SK-N-SH (cell line): ENCODE results near the gene SESN1. TPM values are rescaled to one million over a fixed set of nuclear protein-coding genes. Genes with fewer than 3 reads are reported as not detected.

Experiments
- CTCF ChIA-PET: fragments of 300-600, 350-600 bp; formaldehyde crosslinking; extraction: SDS; loops from one replicate; lab custom pipeline; 2021; lab: Yijun Ruan, JAX
- POLR2A ChIA-PET: fragments of 350-600 bp; sonication (Branson Sonifier 250); formaldehyde crosslinking; extraction: SDS; loops from one replicate; lab custom pipeline; 2020; ENCODE audit warnings: antibody characterized with exemption, inconsistent platforms; lab: Yijun Ruan, JAX
- DNase-seq: peaks from one replicate; pipeline ENCODE4 v3.0.0; 2012
- H2AFZ ChIP-seq: fragments of 200-600 bp; sonication (generic); 2 replicates; pipeline ENCODE4 v1.8.1; 2016; ENCODE audit warnings: antibody characterized with exemption, mild to moderate bottlenecking, low read depth
- H3F3A ChIP-seq: fragments of 200-600 bp; sonication (generic); replicated peaks from 2 replicates; pipeline ENCODE3; 2016; ENCODE audit warnings: antibody characterized with exemption, mild to moderate bottlenecking; ENCODE audit not compliant: insufficient read depth
- H3K27ac ChIP-seq, 2 experiments: fragments of 200-500 bp in 1 of 2; fragments of 200-600 bp in 1 of 2; sonication (Bioruptor generic) in 1 of 2; sonication (generic), shearing (Covaris generic) in 1 of 2; 2 replicates each; pipeline versions ENCODE4 v1.5.1 to v1.6.1; 2014 to 2016; ENCODE audit warnings: low read depth in 2 of 2, inconsistent platforms in 1 of 2, low read length in 1 of 2, mild to moderate bottlenecking in 1 of 2, mixed read lengths in 1 of 2
- H3K27me3 ChIP-seq: fragments of 200-600 bp; sonication (generic), shearing (Covaris generic); 2 replicates; pipeline ENCODE4 v1.6.1; 2016; ENCODE audit warnings: mixed run types; ENCODE audit not compliant: insufficient read depth
- H3K36me3 ChIP-seq, 2 experiments: fragments of 200-500 bp in 1 of 2; fragments of 200-600 bp in 1 of 2; sonication (Bioruptor generic) in 1 of 2; sonication (generic) in 1 of 2; replicated peaks in 1 of 2; 2 replicates each; pipeline versions ENCODE3 to v1.5.1; 2014 to 2016; ENCODE audit warnings: low read length in 1 of 2, mild to moderate bottlenecking in 1 of 2; ENCODE audit not compliant: insufficient read depth in 2 of 2, control insufficient read depth in 1 of 2
- H3K4me1 ChIP-seq, 2 experiments: fragments of 200-500 bp in 1 of 2; fragments of 200-600 bp in 1 of 2; sonication (Bioruptor generic) in 1 of 2; sonication (generic), shearing (Covaris generic) in 1 of 2; 2 replicates each; pipeline versions ENCODE4 v1.5.1 to v1.6.1; 2014 to 2016; ENCODE audit warnings: low read depth in 1 of 2, low read length in 1 of 2, mixed run types in 1 of 2; ENCODE audit not compliant: insufficient read depth in 2 of 2, control insufficient read depth in 1 of 2
- H3K4me2 ChIP-seq: fragments of 200-600 bp; sonication (generic), shearing (Covaris generic); 2 replicates; pipeline ENCODE4 v1.6.1; 2017; ENCODE audit warnings: mixed run types
- H3K4me3 ChIP-seq, 2 experiments: fragments of 200-500 bp in 1 of 2; fragments of 200-600 bp in 1 of 2; sonication (Bioruptor generic) in 1 of 2; sonication (generic), shearing (Covaris generic) in 1 of 2; 2 replicates each; pipeline versions ENCODE4 v1.5.1 to v1.8.1; 2014 to 2016; ENCODE audit warnings: low read depth in 2 of 2, inconsistent platforms in 1 of 2, low read length in 1 of 2, mild to moderate bottlenecking in 1 of 2, mixed read lengths in 1 of 2, moderate library complexity in 1 of 2
- H3K79me2 ChIP-seq: fragments of 200-600 bp; sonication (generic); 2 replicates; pipeline ENCODE4 v1.8.1; 2017; ENCODE audit warnings: mild to moderate bottlenecking; ENCODE audit not compliant: insufficient read depth
- H3K9ac ChIP-seq: fragments of 200-600 bp; sonication (generic); 2 replicates; pipeline ENCODE4 v1.6.1; 2017; ENCODE audit warnings: mixed run types
- H3K9me2 ChIP-seq: fragments of 200-600 bp; sonication (generic); 2 replicates; pipeline ENCODE4 v1.6.1; 2017; ENCODE audit warnings: mixed run types
- H3K9me3 ChIP-seq: fragments of 200-600 bp; sonication (generic); 2 replicates; pipeline ENCODE4 v1.6.1; 2017; ENCODE audit warnings: mixed run types, mild to moderate bottlenecking, moderate library complexity
- H4K20me1 ChIP-seq: fragments of 200-600 bp; sonication (generic); 2 replicates; pipeline ENCODE4 v1.6.1; 2017; ENCODE audit warnings: mild to moderate bottlenecking, mixed run types; ENCODE audit not compliant: insufficient read depth
- CHD2 ChIP-seq: fragments of 150-350 bp; IDR thresholded peaks from 2 replicates; pipeline ENCODE4 v1.6.1; 2018; ENCODE audit warnings: low read length; ENCODE audit not compliant: partially characterized antibody
- ELF1 ChIP-seq: IDR thresholded peaks from 2 replicates; pipeline ENCODE4 v1.4.0; 2012
- EP300 ChIP-seq, 2 experiments: IDR thresholded peaks; 2 replicates each; pipeline versions ENCODE4 v1.4.0 to v1.6.1; 2012; ENCODE audit warnings: borderline replicate concordance in 1 of 2, low read depth in 1 of 2, low read length in 1 of 2
- FOSL2 ChIP-seq: IDR thresholded peaks from 2 replicates; pipeline ENCODE4 v1.4.0; 2012; ENCODE audit warnings: low read depth, mild to moderate bottlenecking, moderate library complexity, borderline replicate concordance
- GATA2 ChIP-seq: sonication (generic); formaldehyde crosslinking; IDR thresholded peaks from 2 replicates; pipeline ENCODE4 v1.5.0; 2020; ENCODE audit warnings: mild to moderate bottlenecking, missing genetic modification reagents
- JUND ChIP-seq: IDR thresholded peaks from 2 replicates; pipeline ENCODE4 v1.4.0; 2012
- MAX ChIP-seq: IDR thresholded peaks from 2 replicates; pipeline ENCODE4 v1.4.0; 2012; ENCODE audit warnings: low read depth
- RFX5 ChIP-seq: IDR thresholded peaks from 2 replicates; pipeline ENCODE4 v1.6.1; 2012; ENCODE audit warnings: mild to moderate bottlenecking, improper control_type of control experiment, low read length
- TAF1 ChIP-seq: IDR thresholded peaks from 2 replicates; pipeline ENCODE4 v1.6.1; 2012; ENCODE audit warnings: low read depth, mild to moderate bottlenecking, low read length, moderate library complexity, borderline replicate concordance
- TEAD4 ChIP-seq: IDR thresholded peaks from 2 replicates; pipeline ENCODE4 v1.4.0; 2012; ENCODE audit warnings: mild to moderate bottlenecking, borderline replicate concordance; ENCODE audit not compliant: insufficient read depth
- USF1 ChIP-seq: IDR thresholded peaks from 2 replicates; pipeline ENCODE4 v1.4.0; 2012; ENCODE audit warnings: low read depth, borderline replicate concordance
- USF2 ChIP-seq: fragments of 150-350 bp; IDR thresholded peaks from 2 replicates; pipeline ENCODE4 v1.6.1; 2017; ENCODE audit warnings: antibody characterized with exemption, low read length, low read depth, borderline replicate concordance
- YY1 ChIP-seq: IDR thresholded peaks from 2 replicates; pipeline ENCODE4 v1.4.0; 2012; ENCODE audit warnings: low read depth, mild to moderate bottlenecking
- WGBS: methylation state at CpG from one replicate; pipeline ENCODE4 v1.1.6; 2017; ENCODE audit warnings: low lambda C conversion rate; 5-methylcytosine and 5-hydroxymethylcytosine counted together
- polyA plus RNA-seq, 3 experiments: library from polyadenylated mRNA; depleted of rRNA; stranded (reverse); fragments of >200 nt; gene quantifications; 2 replicates each; pipeline ENCODE4 v1.2.3, GENCODE V29; 2012

Gene SESN1
- polyA plus RNA-seq, 1 of the 3 experiments (the other 2 are of a cell fraction): 13.1 TPM

- TF ChIP-seq ELF1 (no peak), FOSL2 (no peak), TAF1 (no peak), YY1 (no peak), RFX5 (no peak), USF2 (no peak), TEAD4 (no peak), EP300 (IDR thresholded peaks at IDR 0.05; ENCODE audit: borderline replicate concordance in 1 of 2, low read depth in 1 of 2, low read length in 1 of 2) (no peak), USF1 (no peak)
Measured at GRCh38 chr6:109091314-109092024, 3.2 kb downstream of the SESN1 start (continued).

- DNase-seq: no peak
- Histone ChIP-seq H3K4me2 (no peak overlapping the region), H3K9me3 (no peaks in the 10 kb centered on the region), H3K79me2 (peaks cover 57% of the 10 kb centered on the region), H3K36me3 (peaks cover 0 to 4% of the 10 kb centered on the region in 2 experiments), H3K27ac (peak overlapping the region in 1 of 2 experiments; percentile 85; a peak in 2 of 4 replicates), H3F3A (peaks cover 3% of the 10 kb centered on the region), H3K27me3 (no peaks in the 10 kb centered on the region), H3K4me1 (peaks cover 5 to 25% of the 10 kb centered on the region in 2 experiments; a peak in 2 of 4 replicates), H3K9me2 (no peaks in the 10 kb centered on the region), H3K9ac (no peak overlapping the region), H4K20me1 (peaks cover 14% of the 10 kb centered on the region; the same call in 1 of the 2 replicates), H2AFZ (no peak overlapping the region), H3K4me3 (no peak overlapping the region)
- POLR2A ChIA-PET: interaction anchor here (0.6 kb wide), 1 partner anchor 290 kb away, joined by 3 read pairs; no protein-coding TSS in a partner anchor
- TF ChIP-seq GATA2 (CRISPR knock-in tag) (peak; percentile 41), ELF1 (no peak), EP300 (IDR thresholded peaks at IDR 0.05; ENCODE audit: borderline replicate concordance in 1 of 2, low read depth in 1 of 2, low read length in 1 of 2) (0 out of 4 replicates have a peak, but pooled peaks of 1 of the 2 experiments have one; percentile 35), JUND (no peak), MAX (no peak), CHD2 (peak; percentile 42)
- CTCF ChIA-PET: interaction anchor here (1.2 to 1.7 kb wide), 3 partner anchors 16 to 294 kb away, joined by 4 to 6 read pairs (median 4); no protein-coding TSS in a partner anchor
- 68% methylated on average over 1 of the region's 1 CpG for WGBS
Measured at GRCh38 chr6:109088995-109089394, 5.7 kb downstream of the SESN1 start.
